Colon (tissue), 2 donors: ENCODE measurements around the gene PDE4B.
"Not testable (repeated sequence)": the region's sequence is repeated elsewhere in the genome, so short reads cannot be mapped to it uniquely, and the experiment has no call there.

Experiments
- FAIRE-seq: peaks from 2 replicates; lab custom pipeline; 2012; peaks lifted over from hg19 to GRCh38; lab: Jason Lieb, UNC
- donor health status: control.
- donor health status: control.

PDE4B gene

GRCh38 chr1:65814752-65815151 lies 22.1 kb downstream of the PDE4B start:
- no peak for FAIRE-seq

- FAIRE-seq: no peak
Observed at GRCh38 chr1:65817891-65818290, 25.2 kb downstream of the PDE4B start.

GRCh38 chr1:65818966-65819365 lies 26.3 kb downstream of the PDE4B start:
- FAIRE-seq: no peak

GRCh38 chr1:65820983-65821382 lies 28.3 kb downstream of the PDE4B start:
- FAIRE-seq: no peak

- FAIRE-seq: no peak
Observed at GRCh38 chr1:65821386-65821785, 28.7 kb downstream of the PDE4B start.

- no peak for FAIRE-seq
Observed at GRCh38 chr1:65824103-65824502, 31.4 kb downstream of the PDE4B start.

GRCh38 chr1:65825741-65826140 lies 33.0 kb downstream of the PDE4B start:
- FAIRE-seq: no peak

- FAIRE-seq: no peak
Observed at GRCh38 chr1:65826782-65827181, 34.1 kb downstream of the PDE4B start.

GRCh38 chr1:65827346-65827745 lies 34.7 kb downstream of the PDE4B start:
- no peak for FAIRE-seq

- FAIRE-seq: no peak
Observed at GRCh38 chr1:65830306-65830705, 37.6 kb downstream of the PDE4B start.

- no peak for FAIRE-seq
Observed at GRCh38 chr1:65832296-65832695, 39.6 kb downstream of the PDE4B start.

GRCh38 chr1:65836686-65837085 lies 44.0 kb downstream of the PDE4B start:
- no peak for FAIRE-seq

- FAIRE-seq: no peak
Observed at GRCh38 chr1:65840683-65841082, 48.0 kb downstream of the PDE4B start.

GRCh38 chr1:65844296-65844695 lies 51.6 kb downstream of the PDE4B start:
- FAIRE-seq: no peak

- no peak for FAIRE-seq
Observed at GRCh38 chr1:65844821-65845534, 52.3 kb downstream of the PDE4B start.

GRCh38 chr1:65845535-65846060 lies 52.9 kb downstream of the PDE4B start:
- no peak for FAIRE-seq

GRCh38 chr1:65846866-65847265 lies 54.2 kb downstream of the PDE4B start:
- FAIRE-seq: no peak

- no peak for FAIRE-seq
Observed at GRCh38 chr1:65850281-65850680, 57.6 kb downstream of the PDE4B start.

- not testable (repeated sequence) for FAIRE-seq
Observed at GRCh38 chr1:65856591-65856990, 63.9 kb downstream of the PDE4B start.

GRCh38 chr1:65866439-65866838 lies 73.7 kb downstream of the PDE4B start:
- FAIRE-seq: peak; percentile 14

- FAIRE-seq: no peak
Observed at GRCh38 chr1:65872301-65872700, 79.6 kb downstream of the PDE4B start.

GRCh38 chr1:65878342-65878741 lies 85.6 kb downstream of the PDE4B start:
- FAIRE-seq: not testable (repeated sequence)

- FAIRE-seq: no peak
Observed at GRCh38 chr1:65880611-65881010, 87.9 kb downstream of the PDE4B start.

- FAIRE-seq: no peak
Observed at GRCh38 chr1:65881067-65881594, 88.4 kb downstream of the PDE4B start.
